SK-N-SH (cell line): ENCODE data around the gene SYNJ1.

Source experiments
- CTCF ChIP-seq: fragments of 200-600 bp; sonication (generic); IDR thresholded peaks from 2 replicates; pipeline ENCODE4 v1.6.1; 2017; ENCODE audit warnings: antibody characterized with exemption, mild to moderate bottlenecking, moderate library complexity
- POLR2AphosphoS5 ChIP-seq: IDR thresholded peaks from 2 replicates; pipeline ENCODE4 v1.6.1; 2012; ENCODE audit warnings: low read depth, low read length
- RCOR1 ChIP-seq: fragments of 150-350 bp; IDR thresholded peaks from 2 replicates; pipeline ENCODE4 v1.6.1; 2017; ENCODE audit warnings: antibody characterized with exemption, low read length
- TF ChIP-seq, protein P1 (sequence below): IDR thresholded peaks from 2 replicates; pipeline ENCODE4 v1.4.0; 2012; ENCODE audit warnings: low read depth

DNA sequence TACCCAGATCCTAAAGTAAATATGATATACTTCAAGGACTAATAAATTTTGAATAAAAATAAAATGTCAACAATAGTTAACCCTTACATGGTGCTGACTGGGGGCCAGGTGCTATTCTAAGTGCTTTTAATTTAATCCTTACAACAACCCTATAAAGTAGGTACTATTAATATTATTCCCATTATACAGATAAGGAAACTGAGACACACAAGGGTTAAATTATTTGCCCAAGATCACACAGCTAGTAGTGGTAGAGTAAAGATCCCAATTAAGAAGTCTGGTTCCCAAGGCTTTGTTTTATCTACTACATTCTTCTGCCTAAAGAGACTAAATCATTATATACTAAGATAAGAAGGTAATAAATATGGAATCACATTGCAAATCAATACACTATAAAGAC lies 34.2 kb downstream of the SYNJ1 start:
- TF ChIP-seq CTCF (no peak), RCOR1 (no peak), POLR2AphosphoS5 (no peak)
- TF ChIP-seq, protein P1, sequence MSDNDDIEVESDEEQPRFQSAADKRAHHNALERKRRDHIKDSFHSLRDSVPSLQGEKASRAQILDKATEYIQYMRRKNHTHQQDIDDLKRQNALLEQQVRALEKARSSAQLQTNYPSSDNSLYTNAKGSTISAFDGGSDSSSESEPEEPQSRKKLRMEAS: no peak
